Measurements from ENCODE around the gene PIK3IP1.
A peak's percentile ranks its signal among the peaks of the same experiment; 100 is the strongest.
"Not testable (repeated sequence)": the region's sequence is repeated elsewhere in the genome, so short reads cannot be mapped to it uniquely, and the experiment has no call there.

PIK3IP1 gene

GRCh38 chr22:31247726-31248125 lies 44.6 kb downstream of the PIK3IP1 start:
- no peak for DNase-seq

DNA sequence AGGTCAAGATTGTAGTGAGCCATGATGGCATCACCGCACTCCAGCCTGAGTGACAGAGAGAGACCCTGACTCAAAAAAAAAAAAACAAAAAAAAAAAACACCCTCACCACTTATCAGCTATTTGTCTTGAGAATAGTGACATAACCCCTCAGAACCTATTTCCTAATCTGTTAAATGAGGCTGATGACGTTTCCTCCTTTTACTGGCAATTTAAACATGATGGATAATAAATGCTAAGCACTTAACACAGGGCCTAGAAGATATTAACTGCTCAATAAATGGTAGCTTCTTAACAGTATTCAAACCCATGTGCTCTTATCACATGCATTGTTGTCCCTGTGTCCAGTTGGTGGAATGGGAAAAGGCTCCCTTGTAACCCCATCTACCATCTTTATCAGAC lies 45.6 kb downstream of the PIK3IP1 start:
- DNase-seq, result no peak

DNA sequence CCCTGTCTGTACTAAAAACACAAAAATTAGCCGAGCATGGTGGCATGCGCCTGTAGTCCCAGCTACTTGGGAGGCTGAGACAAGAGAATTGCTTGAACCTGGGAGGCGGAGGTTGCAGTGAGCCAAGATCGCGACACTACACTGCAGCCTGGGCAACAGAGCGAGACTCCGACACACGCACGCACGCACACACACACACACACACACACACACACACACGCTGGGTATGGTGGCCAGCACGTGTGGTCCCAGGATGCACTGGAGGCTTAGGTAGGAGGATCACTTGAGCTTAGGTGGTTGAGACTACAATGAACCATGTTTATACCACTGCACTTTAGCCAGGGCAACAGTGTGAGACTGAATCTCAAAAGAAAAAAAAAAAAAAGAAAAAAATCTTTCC lies 46.3 kb downstream of the PIK3IP1 start:
- DNase-seq, result not testable (repeated sequence)

DNA sequence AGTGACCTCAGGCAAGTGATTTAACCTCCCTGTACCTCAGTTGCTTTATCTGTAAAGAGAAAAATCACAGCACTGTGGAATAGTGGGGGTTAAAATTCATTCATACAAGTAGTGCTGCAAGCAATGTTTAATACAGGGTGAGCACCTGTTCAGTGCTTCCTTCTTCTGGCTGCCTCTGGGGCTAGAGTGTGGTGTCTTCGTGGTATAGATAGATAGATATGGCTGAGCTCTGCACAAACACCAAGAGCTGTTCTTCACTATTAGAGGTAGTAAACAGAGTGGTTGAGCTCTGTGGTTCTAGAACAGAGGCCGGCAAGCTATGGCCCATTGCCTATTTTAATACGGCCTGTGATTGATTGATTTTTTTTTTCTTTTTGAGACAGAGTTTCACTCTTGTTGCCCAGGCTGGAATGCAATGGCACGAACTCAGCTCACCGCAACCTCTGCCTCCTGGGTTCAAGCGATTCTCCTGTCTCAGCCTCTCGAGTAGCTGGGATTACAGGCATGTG lies 47.3 kb downstream of the PIK3IP1 start:
- no peak for DNase-seq

DNA sequence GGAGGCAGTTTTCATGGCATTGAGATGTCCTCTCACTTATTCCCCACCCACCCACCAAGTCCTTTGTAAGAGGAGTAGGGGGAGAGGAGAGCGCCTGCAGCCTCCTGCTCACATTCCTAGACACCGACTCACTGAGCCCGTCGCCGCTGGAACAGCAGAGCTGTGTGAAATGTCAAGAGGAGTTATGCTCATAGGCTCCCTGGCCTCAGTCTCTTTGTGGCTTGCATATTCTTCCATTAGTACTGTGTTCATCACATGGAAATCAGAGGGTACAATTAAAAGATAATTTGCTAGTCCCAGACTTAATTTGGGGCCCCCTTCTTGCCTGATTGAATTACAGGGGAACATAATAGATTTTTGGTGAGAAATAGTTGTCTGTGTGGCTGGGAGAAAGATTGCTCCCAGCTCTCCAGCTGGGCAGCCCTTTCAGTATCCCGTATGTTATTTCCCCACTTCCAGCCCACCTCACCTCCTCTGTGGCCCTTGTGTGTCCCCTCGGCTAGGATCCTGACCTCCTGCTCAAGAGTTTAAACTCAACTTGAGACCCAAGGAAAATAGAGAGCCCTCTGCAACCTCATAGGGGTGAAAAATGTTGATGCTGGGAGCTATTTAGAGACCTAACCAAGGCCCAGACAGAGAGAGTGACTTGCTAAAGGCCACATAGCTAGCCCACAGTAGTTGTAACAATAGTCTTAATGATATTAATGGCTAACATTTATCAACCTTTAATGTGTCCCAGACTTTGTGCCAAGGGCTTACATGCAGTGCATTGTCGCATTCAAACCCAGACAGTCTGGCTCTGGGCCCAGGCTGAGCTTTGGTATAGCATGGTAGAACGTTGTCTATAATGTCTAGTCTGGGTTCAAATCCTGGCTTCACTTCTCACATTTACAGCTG lies 48.0 kb downstream of the PIK3IP1 start:
- DNase-seq, result no peak

DNA sequence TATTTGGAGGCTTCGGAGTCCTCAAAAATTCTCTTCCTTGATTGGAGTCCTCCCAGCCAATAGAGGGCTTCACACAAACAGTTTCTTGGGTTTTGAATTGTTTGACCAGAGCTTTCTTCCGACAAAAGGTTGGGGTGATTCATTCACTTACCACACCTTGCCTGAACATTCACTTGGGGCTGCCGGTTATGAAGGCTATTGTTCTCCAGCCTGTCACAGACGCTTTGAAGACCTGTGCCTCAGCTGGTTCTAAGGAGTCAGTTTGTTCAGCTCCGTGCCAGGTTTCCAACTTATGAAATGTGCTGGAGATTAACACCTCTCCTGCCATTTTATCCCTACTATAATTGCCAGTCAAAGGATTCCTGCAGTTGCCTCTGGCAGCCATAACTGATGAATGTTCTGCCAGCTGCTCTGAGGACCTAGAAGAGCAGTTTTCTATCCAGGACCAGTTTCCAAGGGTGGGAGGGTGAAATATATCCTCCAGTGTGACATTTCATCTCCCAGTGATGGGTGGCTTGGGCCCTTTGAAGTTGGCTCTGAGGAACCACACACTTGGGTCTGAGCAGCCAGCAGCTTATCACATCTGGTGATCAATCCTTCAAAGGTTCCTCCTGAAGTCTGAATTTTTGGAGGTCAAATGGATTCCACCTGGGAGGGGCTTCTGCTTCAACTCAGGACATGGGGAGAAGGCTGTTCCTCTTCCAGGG lies 48.8 kb downstream of the PIK3IP1 start:
- DNase-seq, result no peak

- DNase-seq, result no peak
Measured at GRCh38 chr22:31241936-31242335, 50.4 kb downstream of the PIK3IP1 start.

- no peak for DNase-seq
Measured at GRCh38 chr22:31241200-31241599, 51.1 kb downstream of the PIK3IP1 start.

DNA sequence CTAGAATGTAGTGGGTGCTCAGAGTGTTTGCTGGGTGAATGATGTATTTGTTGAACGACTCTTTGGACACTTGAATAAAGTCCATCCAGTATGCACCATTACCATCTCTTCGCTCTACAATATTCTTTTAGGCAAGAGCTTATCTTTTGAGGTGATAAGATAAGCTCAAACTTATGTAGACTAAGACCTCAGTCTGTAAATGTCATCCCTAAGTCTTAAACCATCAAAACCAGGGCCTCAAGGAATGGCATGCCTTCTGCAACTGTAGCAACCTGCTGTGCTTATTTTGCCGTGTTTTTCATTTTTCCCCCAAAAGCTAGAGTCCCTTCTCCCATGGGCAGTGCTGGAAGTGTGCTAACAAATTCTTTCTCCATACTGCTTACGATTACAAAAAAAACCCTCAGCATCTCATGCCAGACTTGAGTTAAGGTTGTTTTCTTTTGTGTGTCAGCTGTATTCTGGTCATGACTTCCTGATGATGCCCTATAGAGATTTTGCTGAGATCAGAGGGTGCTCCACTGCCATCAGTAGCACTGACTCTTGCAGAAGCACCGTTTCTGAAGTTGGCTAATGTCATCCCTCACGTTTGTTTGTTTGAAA lies 52.4 kb downstream of the PIK3IP1 start:
- no peak for DNase-seq

DNA sequence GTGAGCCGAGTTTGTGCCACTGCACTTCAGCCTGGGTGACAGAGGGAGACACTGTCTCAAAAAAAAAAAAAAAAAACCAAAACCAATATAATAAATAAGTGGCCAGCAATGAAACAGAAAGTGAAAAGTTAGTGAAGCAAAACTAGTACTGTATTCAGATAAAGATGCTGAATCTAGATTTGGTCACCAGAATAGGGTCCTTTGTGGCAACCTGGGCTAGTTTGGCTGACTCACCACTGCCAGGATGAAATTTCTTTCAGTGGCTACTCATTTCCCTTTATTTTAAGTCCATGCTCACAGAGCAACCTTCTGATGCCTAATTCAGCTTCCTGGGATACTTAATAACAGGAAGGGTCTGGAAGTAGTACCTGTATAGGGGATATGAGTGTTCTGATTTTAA lies 54.2 kb downstream of the PIK3IP1 start:
- DNase-seq, result no peak

DNA sequence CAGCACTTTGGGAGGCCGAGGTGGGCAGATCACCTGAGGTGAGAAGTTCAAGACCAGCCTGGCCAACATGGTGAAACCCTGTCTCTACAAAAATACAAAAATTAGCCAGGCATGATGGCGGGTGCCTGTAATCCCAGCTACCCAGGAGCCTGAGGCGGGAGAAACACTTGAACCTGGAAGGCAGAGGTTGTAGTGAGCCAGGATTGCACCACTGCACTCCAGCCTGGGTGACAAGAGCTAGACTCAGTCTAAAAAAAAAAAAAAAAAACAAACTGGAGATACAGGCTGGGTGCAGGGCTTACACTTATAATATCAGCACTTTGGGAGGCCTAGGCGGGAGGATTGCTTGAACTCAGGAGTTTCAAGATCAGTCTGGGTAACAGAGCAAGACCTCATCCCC lies 56.2 kb downstream of the PIK3IP1 start:
- DNase-seq, result not testable (repeated sequence)

- DNase-seq, result peak; percentile 17
Measured at GRCh38 chr22:31235081-31235480, 57.2 kb downstream of the PIK3IP1 start.

DNA sequence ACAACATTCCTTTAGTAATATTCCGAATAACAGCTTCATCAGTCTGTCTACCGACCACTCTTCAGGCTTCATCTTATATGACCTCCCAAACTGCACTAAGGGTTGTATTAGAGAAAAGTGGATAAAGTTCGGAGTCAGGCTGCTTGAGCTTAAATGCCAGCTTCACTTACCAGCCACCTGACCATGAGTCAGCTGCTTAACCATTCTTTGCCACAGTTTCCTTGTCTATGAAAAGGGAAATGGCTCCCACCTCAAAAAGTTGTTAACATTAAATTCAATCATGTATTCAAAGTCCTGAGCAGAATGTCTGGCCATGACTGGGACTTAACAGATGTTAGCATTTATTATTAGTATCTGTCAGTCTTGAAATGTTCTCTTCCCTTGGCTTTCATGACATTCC lies 59.3 kb downstream of the PIK3IP1 start:
- DNase-seq, result no peak
